NCI-H2107 treated with DMSO at 0.1 percent for 48 hours (cell line): ENCODE measurements around the gene TMEM151B.
"Not testable (repeated sequence)": the region's sequence is repeated elsewhere in the genome, so short reads cannot be mapped to it uniquely, and the experiment has no call there.

Experiments
- DNase-seq: peaks from one replicate; lab custom pipeline; 2025; ENCODE audit not compliant: unreplicated experiment; lab: John Stamatoyannopoulos, UW

Gene TMEM151B

GRCh38 chr6:44269921-44270525, at the start of gene TMEM151B:
TMEM151B (plus strand) TSS chr6:44270450; CDS start chr6:44270743, 293 bp downstream.
- no peak for DNase-seq

GRCh38 chr6:44220913-44221290, 49.3 kb upstream of the TMEM151B start:
- no peak for DNase-seq

GRCh38 chr6:44221291-44221960, 48.8 kb upstream of the TMEM151B start:
- DNase-seq, result no peak

GRCh38 chr6:44221961-44222335, 48.3 kb upstream of the TMEM151B start:
- no peak for DNase-seq

GRCh38 chr6:44222486-44223318, 47.5 kb upstream of the TMEM151B start:
- no peak for DNase-seq

GRCh38 chr6:44223319-44224028, 46.8 kb upstream of the TMEM151B start, which contains the start of gene SLC29A1:
SLC29A1 (plus strand) TSS chr6:44223595; CDS start chr6:44227314, 3,719 bp downstream.
- no peak for DNase-seq

- DNase-seq, result no peak
These were observed 46.0 kb upstream of the TMEM151B start for GRCh38 chr6:44224029-44224964.

- no peak for DNase-seq
These were observed 45.3 kb upstream of the TMEM151B start for GRCh38 chr6:44224965-44225305.

- DNase-seq, result no peak
These were observed 44.5 kb upstream of the TMEM151B start for GRCh38 chr6:44225579-44226325.

GRCh38 chr6:44226368-44227147, 43.7 kb upstream of the TMEM151B start:
- DNase-seq, result no peak

GRCh38 chr6:44227148-44227793, 43.0 kb upstream of the TMEM151B start:
- DNase-seq, result no peak

- DNase-seq, result no peak
These were observed 42.2 kb upstream of the TMEM151B start for GRCh38 chr6:44228031-44228430.

GRCh38 chr6:44228433-44228832, 41.8 kb upstream of the TMEM151B start:
- no peak for DNase-seq

- no peak for DNase-seq
These were observed 41.4 kb upstream of the TMEM151B start for GRCh38 chr6:44228836-44229235.

- DNase-seq, result no peak
These were observed 40.7 kb upstream of the TMEM151B start for GRCh38 chr6:44229376-44230033.

- no peak for DNase-seq
These were observed 40.1 kb upstream of the TMEM151B start for GRCh38 chr6:44230034-44230675.

- not testable (repeated sequence) for DNase-seq
These were observed 38.8 kb upstream of the TMEM151B start for GRCh38 chr6:44231426-44231825.
